ENCODE data around the gene HBS1L.

DNA sequence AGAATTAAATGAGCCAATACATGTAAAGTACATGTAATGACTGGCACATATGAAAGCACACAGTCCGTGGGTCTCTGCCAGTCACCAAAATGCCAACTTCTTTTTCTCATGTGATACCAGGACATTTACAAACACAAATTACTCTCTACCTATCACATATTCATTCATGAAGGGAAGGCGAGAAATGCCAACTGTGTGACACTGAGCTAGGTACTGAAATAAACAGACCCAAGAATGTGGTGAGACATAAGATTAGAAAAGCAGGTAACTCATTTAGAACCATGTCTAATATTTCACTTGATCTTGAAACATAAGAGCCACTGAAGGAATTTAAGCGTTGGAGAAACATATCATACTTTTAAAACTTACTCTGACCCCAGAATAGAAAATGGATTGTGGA, 41.4 kb downstream of the HBS1L start:
- TF ChIP-seq TARDBP (IDR thresholded peaks at IDR 0.05), result no peak
- TF ChIP-seq ELF2 (CRISPR knock-in tag; IDR thresholded peaks at IDR 0.05), result no peak
- no peak for TF ChIP-seq SP1 (CRISPR knock-in tag; IDR thresholded peaks at IDR 0.05)
- TF ChIP-seq, protein P1, sequence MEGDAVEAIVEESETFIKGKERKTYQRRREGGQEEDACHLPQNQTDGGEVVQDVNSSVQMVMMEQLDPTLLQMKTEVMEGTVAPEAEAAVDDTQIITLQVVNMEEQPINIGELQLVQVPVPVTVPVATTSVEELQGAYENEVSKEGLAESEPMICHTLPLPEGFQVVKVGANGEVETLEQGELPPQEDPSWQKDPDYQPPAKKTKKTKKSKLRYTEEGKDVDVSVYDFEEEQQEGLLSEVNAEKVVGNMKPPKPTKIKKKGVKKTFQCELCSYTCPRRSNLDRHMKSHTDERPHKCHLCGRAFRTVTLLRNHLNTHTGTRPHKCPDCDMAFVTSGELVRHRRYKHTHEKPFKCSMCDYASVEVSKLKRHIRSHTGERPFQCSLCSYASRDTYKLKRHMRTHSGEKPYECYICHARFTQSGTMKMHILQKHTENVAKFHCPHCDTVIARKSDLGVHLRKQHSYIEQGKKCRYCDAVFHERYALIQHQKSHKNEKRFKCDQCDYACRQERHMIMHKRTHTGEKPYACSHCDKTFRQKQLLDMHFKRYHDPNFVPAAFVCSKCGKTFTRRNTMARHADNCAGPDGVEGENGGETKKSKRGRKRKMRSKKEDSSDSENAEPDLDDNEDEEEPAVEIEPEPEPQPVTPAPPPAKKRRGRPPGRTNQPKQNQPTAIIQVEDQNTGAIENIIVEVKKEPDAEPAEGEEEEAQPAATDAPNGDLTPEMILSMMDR (IDR thresholded peaks at IDR 0.05 in 2 of 3, conservative IDR thresholded peaks at IDR 0.05 in 1 of 3; ENCODE audit: insufficient read depth in 2 of 3, low read depth in 1 of 3, low read length in 3 of 3), result no peak
- TF ChIP-seq IRF2 (CRISPR knock-in tag; IDR thresholded peaks at IDR 0.05), result no peak
- TF ChIP-seq ZBTB1 (CRISPR knock-in tag; IDR thresholded peaks at IDR 0.05; ENCODE audit: borderline replicate concordance, low read depth), result no peak
- no peak for TF ChIP-seq POLR3A (IDR thresholded peaks at IDR 0.05; ENCODE audit: borderline replicate concordance, extremely low read depth, insufficient read depth, insufficient read length)
- TF ChIP-seq RBFOX2 (IDR thresholded peaks at IDR 0.05; ENCODE audit: low read depth, low read length), result no peak
- TF ChIP-seq, protein P2, sequence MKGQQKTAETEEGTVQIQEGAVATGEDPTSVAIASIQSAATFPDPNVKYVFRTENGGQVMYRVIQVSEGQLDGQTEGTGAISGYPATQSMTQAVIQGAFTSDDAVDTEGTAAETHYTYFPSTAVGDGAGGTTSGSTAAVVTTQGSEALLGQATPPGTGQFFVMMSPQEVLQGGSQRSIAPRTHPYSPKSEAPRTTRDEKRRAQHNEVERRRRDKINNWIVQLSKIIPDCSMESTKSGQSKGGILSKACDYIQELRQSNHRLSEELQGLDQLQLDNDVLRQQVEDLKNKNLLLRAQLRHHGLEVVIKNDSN (CRISPR knock-in tag; IDR thresholded peaks at IDR 0.05), result no peak
